ENCODE data around the gene ORAI2.

DNA sequence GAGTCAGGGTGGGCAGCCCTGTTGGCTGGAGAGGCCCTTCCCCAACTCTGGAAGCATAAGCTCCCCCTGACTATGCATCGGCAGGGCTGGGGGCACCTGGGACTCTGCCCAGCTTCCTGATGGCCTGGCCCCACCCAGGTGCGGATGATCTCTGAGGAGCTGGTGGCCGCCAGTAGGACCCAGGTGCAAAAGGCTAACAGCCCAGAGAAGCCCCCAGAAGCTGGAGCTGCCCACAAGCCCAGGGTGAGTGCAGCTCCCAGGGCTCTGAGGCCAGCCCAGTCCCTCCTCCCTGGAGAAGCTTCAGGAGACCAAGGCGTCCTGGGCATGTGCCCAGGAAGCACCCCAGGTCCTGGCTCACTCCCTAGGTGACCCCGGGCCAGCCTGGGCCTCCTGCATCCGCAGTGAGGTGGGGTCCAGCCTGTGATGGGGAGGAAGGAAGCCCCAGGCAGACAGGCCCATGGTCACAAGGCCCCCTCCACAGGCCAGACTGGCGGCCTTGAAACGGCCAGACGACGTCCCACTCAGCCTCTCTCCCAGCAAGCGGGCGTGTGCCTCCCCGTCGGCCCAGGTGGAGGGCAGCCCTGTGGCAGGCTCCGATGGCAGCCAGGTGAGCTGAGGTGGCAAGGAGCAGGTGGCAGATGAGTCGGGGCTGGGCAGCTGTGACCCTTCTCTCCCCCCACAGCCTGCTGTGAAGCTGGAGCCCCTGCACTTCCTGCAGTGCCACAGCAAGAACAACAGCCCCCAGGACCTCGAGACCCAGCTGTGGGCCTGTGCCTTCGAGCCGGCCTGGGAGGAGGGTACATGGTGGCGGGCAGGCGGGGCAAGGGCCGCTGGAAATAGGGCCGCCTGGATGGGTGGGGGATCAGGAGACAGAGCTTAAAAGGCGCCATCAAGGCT lies 34.5 kb downstream of the ORAI2 start:
- no peak for TF ChIP-seq CTCF (IDR thresholded peaks at IDR 0.05 in 8 of 11, conservative IDR thresholded peaks at IDR 0.05 in 3 of 11)
- no peak for TF ChIP-seq POLR2A (IDR thresholded peaks at IDR 0.05)
- TF ChIP-seq POLR2AphosphoS5 (IDR thresholded peaks at IDR 0.05), result no peak
